Activated CD8-positive, alpha-beta memory T cell treated with anti-CD3 and anti-CD28 coated beads for 48 hours (primary cell): ENCODE results near the gene HIGD1A.
"Not testable (repeated sequence)": the region's sequence is repeated elsewhere in the genome, so short reads cannot be mapped to it uniquely, and the experiment has no call there.

Experiments used
- DNase-seq, 3 experiments: peaks; one replicate each; pipeline ENCODE4 v3.0.0-alpha.2; 2020; ENCODE audit warnings: low read depth in 2 of 3, low spot score in 2 of 3

HIGD1A gene

GRCh38 chr3:42829628-42830436, 25.5 kb upstream of the HIGD1A start:
- no peak for DNase-seq

- DNase-seq, result no peak
These were observed 24.9 kb upstream of the HIGD1A start for GRCh38 chr3:42829083-42829627.

- DNase-seq, result no peak
These were observed 23.4 kb upstream of the HIGD1A start for GRCh38 chr3:42827654-42828053.

GRCh38 chr3:42827023-42827422, 22.7 kb upstream of the HIGD1A start:
- DNase-seq, result no peak

- no peak for DNase-seq
These were observed 21.9 kb upstream of the HIGD1A start for GRCh38 chr3:42826141-42826540.

GRCh38 chr3:42823351-42823750, 19.1 kb upstream of the HIGD1A start:
- no peak for DNase-seq

- no peak for DNase-seq
These were observed 18.5 kb upstream of the HIGD1A start for GRCh38 chr3:42822828-42823227.

GRCh38 chr3:42820746-42821051, 16.4 kb upstream of the HIGD1A start:
- no peak for DNase-seq

GRCh38 chr3:42819351-42819965, 15.2 kb upstream of the HIGD1A start:
- no peak for DNase-seq

GRCh38 chr3:42815826-42816225, 11.5 kb upstream of the HIGD1A start:
- DNase-seq, result no peak

- no peak for DNase-seq
These were observed 10.7 kb upstream of the HIGD1A start for GRCh38 chr3:42814914-42815507.

GRCh38 chr3:42814246-42814645, 10.0 kb upstream of the HIGD1A start:
- no peak for DNase-seq

GRCh38 chr3:42811118-42811883, 7.0 kb upstream of the HIGD1A start:
- DNase-seq, result not testable (repeated sequence)

- DNase-seq, result not testable (repeated sequence)
These were observed 6.4 kb upstream of the HIGD1A start for GRCh38 chr3:42810706-42811105.

- no peak for DNase-seq
These were observed 4.9 kb upstream of the HIGD1A start, which contains the start of gene ACKR2 for GRCh38 chr3:42809202-42809601. Gene ACKR2 (plus strand): TSS chr3:42809445. CDS start chr3:42864503, 55,058 bp downstream.

GRCh38 chr3:42807929-42808328, 3.6 kb upstream of the HIGD1A start:
- DNase-seq, result no peak

GRCh38 chr3:42805141-42805821, 991 bp upstream of the HIGD1A start:
- no peak for DNase-seq

GRCh38 chr3:42804831-42805132, 492 bp upstream of the HIGD1A start:
- DNase-seq, result no peak

- DNase-seq, result peak in 1 of 3 experiments; percentile 8
These were observed 730 bp downstream of the HIGD1A start for GRCh38 chr3:42803414-42804105.

GRCh38 chr3:42802876-42803413, 1.3 kb downstream of the HIGD1A start:
- DNase-seq, result no peak
